HEK293 (cell line): Measurements from ENCODE around the gene KLHL5.

Experiments used
- FEZF1 ChIP-seq: fragments of 450-650 bp; formaldehyde crosslinking; IDR thresholded peaks from 2 replicates; pipeline ENCODE4 v1.5.1; 2016; ENCODE audit warnings: missing biosample characterization, missing genetic modification characterization
- IKZF3 ChIP-seq: fragments of 450-650 bp; IDR thresholded peaks from 2 replicates; pipeline ENCODE4 v1.5.0; 2018; ENCODE audit warnings: missing biosample characterization, mild to moderate bottlenecking, missing genetic modification characterization, moderate library complexity
- PBX3 ChIP-seq: sonication (generic); formaldehyde crosslinking; IDR thresholded peaks from 2 replicates; pipeline ENCODE4 v1.8.1; 2022; ENCODE audit warnings: mild to moderate bottlenecking, moderate library complexity, missing genetic modification reagents
- REST ChIP-seq: fragments of 450-650 bp; formaldehyde crosslinking; IDR thresholded peaks from 2 replicates; pipeline ENCODE4 v1.5.1; 2016; ENCODE audit warnings: missing biosample characterization, missing genetic modification characterization
- SETDB1 ChIP-seq: IDR thresholded peaks from one replicate; pipeline ENCODE4 v1.6.1; 2017; ENCODE audit warnings: mild to moderate bottlenecking, low read length, moderate library complexity, mixed read lengths; ENCODE audit not compliant: insufficient read length
- ZFP3 ChIP-seq: fragments of 450-650 bp; formaldehyde crosslinking; IDR thresholded peaks from 2 replicates; pipeline ENCODE4 v1.5.1; 2016; ENCODE audit warnings: low read depth, missing biosample characterization, missing genetic modification characterization
- ZNF280C ChIP-seq: fragments of 450-650 bp; formaldehyde crosslinking; IDR thresholded peaks from 2 replicates; pipeline ENCODE4 v1.5.1; 2016; ENCODE audit warnings: missing biosample characterization, missing genetic modification characterization
- ZNF501 ChIP-seq: fragments of 450-650 bp; formaldehyde crosslinking; IDR thresholded peaks from 2 replicates; pipeline ENCODE4 v1.5.1; 2016; ENCODE audit warnings: missing biosample characterization, missing genetic modification characterization
- ZNF521 ChIP-seq: fragments of 450-650 bp; formaldehyde crosslinking; IDR thresholded peaks from 2 replicates; pipeline ENCODE4 v1.5.1; 2017; ENCODE audit warnings: missing biosample characterization, mild to moderate bottlenecking, missing genetic modification characterization
- ZNF580 ChIP-seq: fragments of 450-650 bp; formaldehyde crosslinking; IDR thresholded peaks from 2 replicates; pipeline ENCODE4 v1.5.1; 2016; ENCODE audit warnings: missing biosample characterization, missing genetic modification characterization
- ZNF792 ChIP-seq: fragments of 450-650 bp; formaldehyde crosslinking; IDR thresholded peaks from 2 replicates; pipeline ENCODE4 v1.5.1; 2016; ENCODE audit warnings: missing biosample characterization, missing genetic modification characterization
- TF ChIP-seq, protein P1 (sequence below): fragments of 450-650 bp; formaldehyde crosslinking; IDR thresholded peaks from 2 replicates; pipeline ENCODE4 v1.5.1; 2016; ENCODE audit warnings: missing biosample characterization, missing genetic modification characterization

DNA sequence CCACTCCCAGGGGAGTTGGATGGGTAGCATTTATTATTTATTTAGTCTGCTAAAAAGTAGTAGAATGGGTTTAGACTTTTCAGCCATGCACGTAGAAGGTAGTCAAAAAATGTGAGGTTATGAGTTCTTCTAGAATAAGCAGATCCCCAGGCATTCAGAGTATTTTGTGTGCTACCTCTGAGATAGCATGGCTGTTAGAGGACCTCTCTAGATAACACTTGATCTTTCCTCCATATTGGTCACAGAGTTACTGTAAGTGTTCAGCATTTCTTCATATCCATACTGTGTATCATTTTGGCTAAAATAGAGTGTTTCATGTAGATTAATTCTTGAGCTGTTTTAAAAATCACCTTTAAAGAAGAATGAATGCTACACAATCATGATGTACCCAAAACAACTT is 58.4 kb downstream of the KLHL5 start:
- TF ChIP-seq ZNF580 (tag by site-specific recombination) (no peak), ZNF501 (tag by site-specific recombination) (no peak), ZNF280C (tag by site-specific recombination) (no peak), IKZF3 (no peak), ZFP3 (tag by site-specific recombination) (no peak), PBX3 (CRISPR knock-in tag) (no peak), FEZF1 (no peak), ZNF792 (no peak), SETDB1 (no peak), REST (tag by site-specific recombination) (no peak), ZNF521 (tag by site-specific recombination) (no peak)
- TF ChIP-seq, protein P1, sequence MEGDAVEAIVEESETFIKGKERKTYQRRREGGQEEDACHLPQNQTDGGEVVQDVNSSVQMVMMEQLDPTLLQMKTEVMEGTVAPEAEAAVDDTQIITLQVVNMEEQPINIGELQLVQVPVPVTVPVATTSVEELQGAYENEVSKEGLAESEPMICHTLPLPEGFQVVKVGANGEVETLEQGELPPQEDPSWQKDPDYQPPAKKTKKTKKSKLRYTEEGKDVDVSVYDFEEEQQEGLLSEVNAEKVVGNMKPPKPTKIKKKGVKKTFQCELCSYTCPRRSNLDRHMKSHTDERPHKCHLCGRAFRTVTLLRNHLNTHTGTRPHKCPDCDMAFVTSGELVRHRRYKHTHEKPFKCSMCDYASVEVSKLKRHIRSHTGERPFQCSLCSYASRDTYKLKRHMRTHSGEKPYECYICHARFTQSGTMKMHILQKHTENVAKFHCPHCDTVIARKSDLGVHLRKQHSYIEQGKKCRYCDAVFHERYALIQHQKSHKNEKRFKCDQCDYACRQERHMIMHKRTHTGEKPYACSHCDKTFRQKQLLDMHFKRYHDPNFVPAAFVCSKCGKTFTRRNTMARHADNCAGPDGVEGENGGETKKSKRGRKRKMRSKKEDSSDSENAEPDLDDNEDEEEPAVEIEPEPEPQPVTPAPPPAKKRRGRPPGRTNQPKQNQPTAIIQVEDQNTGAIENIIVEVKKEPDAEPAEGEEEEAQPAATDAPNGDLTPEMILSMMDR (tag by site-specific recombination): no peak
